ENCODE measurements around the gene CCDC171. TPM values are rescaled to one million over a fixed set of nuclear protein-coding genes. Genes with fewer than 3 reads are reported as not detected.

Gene CCDC171
- total and polyA plus RNA-seq, 12 donors = 0.29 to 2.4 (median 1.6) TPM

GRCh38 chr9:15761551-15761950, 208.7 kb downstream of the CCDC171 start:
- H3K9me3 ChIP-seq = peaks cover 0 to 2% (median 0%) of the 10 kb centered on the region in 11 donors
- no peak overlapping the region for H3K4me3 ChIP-seq
- intact Hi-C loops (cut with DNase I) = no loop called here
- WGBS, 2 donors = 64 to 83% methylated on average over 2 of the region's 2 CpGs
- TF ChIP-seq CTCF (IDR thresholded peaks at IDR 0.05) = no peak
- DNase-seq (no peak), ATAC-seq (no peak)
- H3K27me3 ChIP-seq = no peaks in the 10 kb centered on the region
- no peaks in the 10 kb centered on the region for H3K36me3 ChIP-seq
- no peak overlapping the region for H3K27ac ChIP-seq
- no peaks in the 10 kb centered on the region for H3K4me1 ChIP-seq

- H3K9me3 ChIP-seq = peaks cover 0 to 2% (median 0%) of the 10 kb centered on the region in 11 donors
- H3K4me1 ChIP-seq = no peaks in the 10 kb centered on the region
- 69 to 87% methylated on average over 1 of the region's 1 CpG for WGBS, 2 donors
- H3K27me3 ChIP-seq = no peaks in the 10 kb centered on the region
- H3K36me3 ChIP-seq = no peaks in the 10 kb centered on the region
- H3K27ac ChIP-seq = no peak overlapping the region
- no peak for TF ChIP-seq CTCF (IDR thresholded peaks at IDR 0.05)
- ATAC-seq (no peak), DNase-seq (no peak)
- intact Hi-C loops (cut with DNase I) = no loop called here
- H3K4me3 ChIP-seq = no peak overlapping the region
Observed at GRCh38 chr9:15763371-15763770, 210.5 kb downstream of the CCDC171 start.

- no peaks in the 10 kb centered on the region for H3K4me1 ChIP-seq
- H3K4me3 ChIP-seq = no peak overlapping the region
- TF ChIP-seq CTCF (IDR thresholded peaks at IDR 0.05) = no peak
- no peak overlapping the region for H3K27ac ChIP-seq
- ATAC-seq (no peak), DNase-seq (no peak)
- WGBS, 2 donors = 80 to 90% methylated on average over 2 of the region's 2 CpGs
- peaks cover 0 to 2% (median 0%) of the 10 kb centered on the region in 11 donors for H3K9me3 ChIP-seq
- intact Hi-C loops (cut with DNase I) = no loop called here
- H3K36me3 ChIP-seq = no peaks in the 10 kb centered on the region
- H3K27me3 ChIP-seq = no peaks in the 10 kb centered on the region
Observed at GRCh38 chr9:15764131-15764530, 211.3 kb downstream of the CCDC171 start.

- H3K4me1 ChIP-seq = no peaks in the 10 kb centered on the region
- intact Hi-C loops (cut with DNase I) = no loop called here
- 62 to 83% methylated on average over 5 of the region's 5 CpGs for WGBS, 2 donors
- no peak overlapping the region for H3K27ac ChIP-seq
- no peaks in the 10 kb centered on the region for H3K36me3 ChIP-seq
- no peak for ATAC-seq
- no peak for DNase-seq
- no peaks in the 10 kb centered on the region for H3K9me3 ChIP-seq
- TF ChIP-seq CTCF (IDR thresholded peaks at IDR 0.05) = no peak
- no peak overlapping the region for H3K4me3 ChIP-seq
- H3K27me3 ChIP-seq = no peaks in the 10 kb centered on the region
Observed at GRCh38 chr9:15769547-15769946, 216.7 kb downstream of the CCDC171 start.
